ENCODE results near the gene PRPF4.
A peak's percentile ranks its signal among the peaks of the same experiment; 100 is the strongest.

Gene PRPF4

DNA sequence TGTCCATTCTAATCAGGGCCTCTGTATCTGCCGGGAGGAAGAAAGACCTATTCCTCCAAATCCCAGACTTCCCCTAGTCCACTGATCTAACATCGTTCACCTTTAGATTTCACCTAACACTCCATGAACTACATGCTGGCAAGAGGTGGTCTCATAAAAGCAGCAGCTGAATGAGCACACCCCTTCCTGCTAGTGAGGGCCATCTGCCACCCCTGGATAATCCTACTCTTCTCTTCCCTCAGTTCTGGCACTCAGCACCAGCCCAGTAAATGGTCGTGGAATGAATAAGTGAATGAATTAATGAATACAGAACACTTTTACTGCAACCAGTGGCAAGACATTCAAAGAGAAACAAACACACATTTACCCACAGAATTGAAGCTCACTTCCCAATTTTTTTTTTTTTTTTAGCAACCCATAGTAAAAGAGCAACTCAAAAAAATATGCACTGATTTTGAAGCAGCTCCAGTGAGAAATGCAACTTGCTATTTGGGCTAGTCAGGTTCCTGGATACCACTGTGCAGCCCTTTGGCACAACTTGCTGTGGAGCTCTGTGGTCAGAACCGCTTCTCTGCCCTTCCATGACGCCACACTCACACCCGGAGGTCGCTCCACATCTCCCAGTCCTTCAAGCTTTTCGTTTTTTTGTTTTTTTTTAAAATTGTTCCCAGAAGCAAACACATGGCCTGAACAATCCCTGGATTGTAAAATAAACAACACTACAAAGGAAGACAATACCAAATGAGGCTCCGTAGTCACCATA is 21.5 kb downstream of the PRPF4 start:
- Histone ChIP-seq H3F3A (ENCODE audit: insufficient read depth, low read length) (peaks cover 23% of the 10 kb centered on the region), H4K20me1 (ENCODE audit: insufficient read depth, low read length) (no peaks in the 10 kb centered on the region), H3K27ac (ENCODE audit: low read length) (no peak overlapping the region), H3K27me3 (replicated peaks; ENCODE audit: insufficient read depth, low read length) (no peaks in the 10 kb centered on the region), H2AFZ (ENCODE audit: low read length) (no peak overlapping the region), H3K4me1 (ENCODE audit: low read length) (peaks cover 29% of the 10 kb centered on the region), H3K9ac (ENCODE audit: low read length) (no peak overlapping the region), H3K79me2 (ENCODE audit: low read length) (no peaks in the 10 kb centered on the region), H3K36me3 (replicated peaks; ENCODE audit: insufficient read depth, low read length) (no peaks in the 10 kb centered on the region; the same call in 1 of the 2 replicates), H3K4me2 (ENCODE audit: low read depth, low read length) (no peak overlapping the region), H3K9me2 (replicated peaks; ENCODE audit: insufficient read depth, low read length) (no peaks in the 10 kb centered on the region), H3K9me3 (replicated peaks; ENCODE audit: insufficient read depth, low read length) (no peaks in the 10 kb centered on the region), H3K4me3 (ENCODE audit: low read length) (no peak overlapping the region)
- TF ChIP-seq EZH2phosphoT487 (IDR thresholded peaks at IDR 0.05; ENCODE audit: low read length) (no peak), EZH2 (optimal IDR thresholded peaks at IDR 0.05; ENCODE audit: low read depth, low read length) (no peak)
- TF ChIP-seq, protein P1, sequence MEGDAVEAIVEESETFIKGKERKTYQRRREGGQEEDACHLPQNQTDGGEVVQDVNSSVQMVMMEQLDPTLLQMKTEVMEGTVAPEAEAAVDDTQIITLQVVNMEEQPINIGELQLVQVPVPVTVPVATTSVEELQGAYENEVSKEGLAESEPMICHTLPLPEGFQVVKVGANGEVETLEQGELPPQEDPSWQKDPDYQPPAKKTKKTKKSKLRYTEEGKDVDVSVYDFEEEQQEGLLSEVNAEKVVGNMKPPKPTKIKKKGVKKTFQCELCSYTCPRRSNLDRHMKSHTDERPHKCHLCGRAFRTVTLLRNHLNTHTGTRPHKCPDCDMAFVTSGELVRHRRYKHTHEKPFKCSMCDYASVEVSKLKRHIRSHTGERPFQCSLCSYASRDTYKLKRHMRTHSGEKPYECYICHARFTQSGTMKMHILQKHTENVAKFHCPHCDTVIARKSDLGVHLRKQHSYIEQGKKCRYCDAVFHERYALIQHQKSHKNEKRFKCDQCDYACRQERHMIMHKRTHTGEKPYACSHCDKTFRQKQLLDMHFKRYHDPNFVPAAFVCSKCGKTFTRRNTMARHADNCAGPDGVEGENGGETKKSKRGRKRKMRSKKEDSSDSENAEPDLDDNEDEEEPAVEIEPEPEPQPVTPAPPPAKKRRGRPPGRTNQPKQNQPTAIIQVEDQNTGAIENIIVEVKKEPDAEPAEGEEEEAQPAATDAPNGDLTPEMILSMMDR (IDR thresholded peaks at IDR 0.05; ENCODE audit: low read length), result no peak
- no peak for DNase-seq

DNA sequence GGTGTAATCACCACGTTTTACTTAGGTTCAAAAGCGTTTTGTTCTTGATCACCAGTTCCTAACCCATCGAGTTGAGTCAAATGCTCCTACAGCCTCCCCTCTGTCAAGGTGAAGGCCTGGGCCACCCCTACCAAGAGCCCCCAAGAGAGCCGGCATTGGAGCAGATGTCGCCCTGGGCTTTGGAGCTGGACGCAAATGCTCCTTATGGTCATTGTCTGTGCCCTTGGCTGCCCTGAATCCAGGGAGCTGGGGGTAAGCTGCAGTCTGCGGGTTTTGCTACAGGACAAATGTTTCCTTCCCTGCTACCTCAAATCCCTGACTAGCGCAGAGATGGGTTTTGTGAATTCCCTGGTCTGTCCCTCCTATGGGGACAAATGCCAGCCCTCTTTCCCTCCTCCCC is 22.9 kb downstream of the PRPF4 start:
- H3K9me3 ChIP-seq (replicated peaks; ENCODE audit: insufficient read depth, low read length), result no peaks in the 10 kb centered on the region
- H3K36me3 ChIP-seq (replicated peaks; ENCODE audit: insufficient read depth, low read length), result no peaks in the 10 kb centered on the region
- H3K79me2 ChIP-seq (ENCODE audit: low read length), result no peaks in the 10 kb centered on the region
- peak overlapping the region; percentile 81 for H3K4me2 ChIP-seq (ENCODE audit: low read depth, low read length)
- H3K27me3 ChIP-seq (replicated peaks; ENCODE audit: insufficient read depth, low read length), result no peaks in the 10 kb centered on the region
- peak overlapping the region; percentile 93 for H3K27ac ChIP-seq (ENCODE audit: low read length)
- peak overlapping the region; percentile 57; the same call in 1 of the 2 replicates for H2AFZ ChIP-seq (ENCODE audit: low read length)
- no peak overlapping the region for H3K4me3 ChIP-seq (ENCODE audit: low read length)
- no peaks in the 10 kb centered on the region for H4K20me1 ChIP-seq (ENCODE audit: insufficient read depth, low read length)
- DNase-seq, result no peak
- H3K4me1 ChIP-seq (ENCODE audit: low read length), result peaks cover 29% of the 10 kb centered on the region
- no peaks in the 10 kb centered on the region for H3K9me2 ChIP-seq (replicated peaks; ENCODE audit: insufficient read depth, low read length)
- H3F3A ChIP-seq (ENCODE audit: insufficient read depth, low read length), result peaks cover 23% of the 10 kb centered on the region
- no peak for TF ChIP-seq EZH2 (optimal IDR thresholded peaks at IDR 0.05; ENCODE audit: low read depth, low read length)
- TF ChIP-seq EZH2phosphoT487 (IDR thresholded peaks at IDR 0.05; ENCODE audit: low read length), result no peak
- TF ChIP-seq, protein P1 (IDR thresholded peaks at IDR 0.05; ENCODE audit: low read length), result no peak
- peak overlapping the region; percentile 62 for H3K9ac ChIP-seq (ENCODE audit: low read length)

DNA sequence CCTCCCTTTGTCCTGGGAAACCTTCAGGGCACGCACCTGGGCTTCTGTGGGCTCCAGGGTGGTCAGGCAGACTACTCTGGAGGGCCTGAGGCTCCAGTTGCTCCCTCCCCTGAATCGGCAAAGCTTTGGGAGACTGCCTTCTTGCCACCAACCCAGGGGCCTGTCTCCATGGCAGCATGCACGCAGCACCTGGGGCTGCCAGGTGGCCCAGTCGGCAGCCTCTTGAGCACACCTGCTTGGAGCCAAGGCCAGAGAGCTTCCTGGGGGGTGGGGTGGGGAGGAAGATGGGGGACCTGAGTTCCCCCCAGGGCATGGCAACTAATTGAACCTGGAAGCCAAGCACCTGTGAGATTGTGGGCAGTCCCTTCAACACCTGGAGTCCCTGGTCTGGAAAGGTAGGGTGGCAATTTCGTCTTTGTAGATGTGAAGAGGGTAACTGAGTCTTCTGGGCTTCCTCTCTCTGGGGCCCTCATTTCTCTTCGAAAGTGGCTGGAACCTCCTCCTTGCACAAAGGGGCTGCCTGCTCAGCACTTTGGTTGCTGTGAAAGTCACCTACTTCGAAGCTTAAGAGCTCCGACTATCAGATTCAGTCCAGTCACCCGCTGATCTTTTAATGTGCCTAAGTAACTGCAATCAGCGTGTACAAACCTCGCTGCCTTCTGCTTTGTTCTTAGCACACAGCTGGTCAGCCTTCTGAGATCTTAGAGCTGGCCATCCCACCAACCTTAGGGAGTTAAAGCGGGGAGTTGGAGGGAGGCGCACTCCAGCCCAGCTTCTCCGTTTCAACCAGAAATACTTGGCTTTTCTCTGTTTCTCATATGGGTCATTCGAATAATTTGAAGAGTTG is 23.7 kb downstream of the PRPF4 start:
- H3K9me3 ChIP-seq (replicated peaks; ENCODE audit: insufficient read depth, low read length), result no peaks in the 10 kb centered on the region
- peak; percentile 91 for DNase-seq
- peaks cover 29% of the 10 kb centered on the region for H3K4me1 ChIP-seq (ENCODE audit: low read length)
- peak overlapping the region; percentile 62 for H3K9ac ChIP-seq (ENCODE audit: low read length)
- no peaks in the 10 kb centered on the region for H3K9me2 ChIP-seq (replicated peaks; ENCODE audit: insufficient read depth, low read length)
- H3K79me2 ChIP-seq (ENCODE audit: low read length), result no peaks in the 10 kb centered on the region
- H3K36me3 ChIP-seq (replicated peaks; ENCODE audit: insufficient read depth, low read length), result no peaks in the 10 kb centered on the region
- H3F3A ChIP-seq (ENCODE audit: insufficient read depth, low read length), result peaks cover 23% of the 10 kb centered on the region
- H3K4me3 ChIP-seq (ENCODE audit: low read length), result peak overlapping the region; percentile 39
- TF ChIP-seq, protein P1 (IDR thresholded peaks at IDR 0.05; ENCODE audit: low read length), result no peak
- no peak for TF ChIP-seq EZH2phosphoT487 (IDR thresholded peaks at IDR 0.05; ENCODE audit: low read length)
- no peak for TF ChIP-seq EZH2 (optimal IDR thresholded peaks at IDR 0.05; ENCODE audit: low read depth, low read length)
- H3K4me2 ChIP-seq (ENCODE audit: low read depth, low read length), result peak overlapping the region; percentile 81
- H3K27me3 ChIP-seq (replicated peaks; ENCODE audit: insufficient read depth, low read length), result no peaks in the 10 kb centered on the region
- peak overlapping the region; percentile 57 for H2AFZ ChIP-seq (ENCODE audit: low read length)
- peak overlapping the region; percentile 93 for H3K27ac ChIP-seq (ENCODE audit: low read length)
- no peaks in the 10 kb centered on the region for H4K20me1 ChIP-seq (ENCODE audit: insufficient read depth, low read length)

Data from MM.1S (cell line).